Testis (tissue), 2 donors: ENCODE results near the gene URB2.

Experiments
- POLR2A ChIP-seq: fragments of 450-650 bp; IDR thresholded peaks from one replicate; pipeline ENCODE4 v1.6.1; 2017; ENCODE audit warnings: antibody characterized with exemption, mild to moderate bottlenecking, moderate library complexity
- TF ChIP-seq, protein P1 (sequence below), 3 experiments: fragments of 450-650 bp in 2 of 3; fragments of 200-600 bp in 1 of 3; sonication (generic) in 1 of 3; IDR thresholded peaks; one replicate each; pipeline ENCODE4 v1.5.1; 2016 to 2019; ENCODE audit warnings: antibody characterized with exemption in 3 of 3, mild to moderate bottlenecking in 2 of 3, moderate library complexity in 1 of 3

DNA sequence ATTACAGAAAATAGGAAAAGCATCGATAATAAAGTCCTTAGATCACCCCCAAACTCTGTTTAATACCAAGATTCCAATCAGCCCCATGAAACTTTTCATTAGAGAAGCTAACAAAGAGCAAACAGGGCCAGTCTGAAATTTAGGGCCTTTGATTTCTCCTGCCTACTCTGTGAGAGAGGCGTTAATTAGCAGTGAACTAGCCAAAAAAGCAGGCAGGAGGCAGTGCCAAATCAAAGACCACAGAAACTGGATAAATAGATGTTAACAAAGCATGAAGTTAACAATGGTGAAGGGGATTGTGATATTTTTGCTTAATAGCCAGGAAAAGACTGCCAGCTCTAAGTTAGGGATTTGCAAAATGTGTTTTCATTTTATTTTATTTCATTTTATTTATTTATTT, 11.3 kb upstream of the URB2 start:
- no peak for TF ChIP-seq POLR2A
- TF ChIP-seq, protein P1, sequence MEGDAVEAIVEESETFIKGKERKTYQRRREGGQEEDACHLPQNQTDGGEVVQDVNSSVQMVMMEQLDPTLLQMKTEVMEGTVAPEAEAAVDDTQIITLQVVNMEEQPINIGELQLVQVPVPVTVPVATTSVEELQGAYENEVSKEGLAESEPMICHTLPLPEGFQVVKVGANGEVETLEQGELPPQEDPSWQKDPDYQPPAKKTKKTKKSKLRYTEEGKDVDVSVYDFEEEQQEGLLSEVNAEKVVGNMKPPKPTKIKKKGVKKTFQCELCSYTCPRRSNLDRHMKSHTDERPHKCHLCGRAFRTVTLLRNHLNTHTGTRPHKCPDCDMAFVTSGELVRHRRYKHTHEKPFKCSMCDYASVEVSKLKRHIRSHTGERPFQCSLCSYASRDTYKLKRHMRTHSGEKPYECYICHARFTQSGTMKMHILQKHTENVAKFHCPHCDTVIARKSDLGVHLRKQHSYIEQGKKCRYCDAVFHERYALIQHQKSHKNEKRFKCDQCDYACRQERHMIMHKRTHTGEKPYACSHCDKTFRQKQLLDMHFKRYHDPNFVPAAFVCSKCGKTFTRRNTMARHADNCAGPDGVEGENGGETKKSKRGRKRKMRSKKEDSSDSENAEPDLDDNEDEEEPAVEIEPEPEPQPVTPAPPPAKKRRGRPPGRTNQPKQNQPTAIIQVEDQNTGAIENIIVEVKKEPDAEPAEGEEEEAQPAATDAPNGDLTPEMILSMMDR (IDR thresholded peaks at IDR 0.05) = no peak
